Inflammatory macrophage treated with lipopolysaccharide for 4 hours (primary cell): ENCODE measurements around the gene VN1R5.
"Not testable (repeated sequence)": the region's sequence is repeated elsewhere in the genome, so short reads cannot be mapped to it uniquely, and the experiment has no call there.

ENCODE experiments used
- DNase-seq: peaks from one replicate; pipeline ENCODE4 v3.0.0-alpha.2; 2020

The VN1R5 gene

DNA sequence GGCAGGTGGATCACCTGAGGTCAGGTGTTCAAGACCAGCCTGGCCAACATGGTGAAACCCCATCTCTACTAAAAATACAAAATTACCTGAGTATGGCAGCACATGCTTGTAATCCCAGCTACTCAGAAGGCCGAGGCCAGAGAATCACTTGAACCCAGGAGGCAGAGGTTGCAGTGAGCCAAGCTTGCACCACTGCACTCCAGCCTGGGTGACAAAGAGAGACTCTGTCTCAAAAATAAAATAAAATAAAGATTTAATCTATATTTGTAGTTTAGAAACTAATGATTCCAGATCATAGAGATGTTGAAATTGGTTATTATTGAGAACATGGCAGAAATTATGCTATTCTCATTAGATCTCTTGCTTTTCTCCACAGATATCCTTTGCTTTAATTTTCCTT lies at the start of gene VN1R5:
Gene VN1R5 (plus strand): TSS at position 301 of the 400 bp plus-strand sequence.
- not testable (repeated sequence) for DNase-seq

DNA sequence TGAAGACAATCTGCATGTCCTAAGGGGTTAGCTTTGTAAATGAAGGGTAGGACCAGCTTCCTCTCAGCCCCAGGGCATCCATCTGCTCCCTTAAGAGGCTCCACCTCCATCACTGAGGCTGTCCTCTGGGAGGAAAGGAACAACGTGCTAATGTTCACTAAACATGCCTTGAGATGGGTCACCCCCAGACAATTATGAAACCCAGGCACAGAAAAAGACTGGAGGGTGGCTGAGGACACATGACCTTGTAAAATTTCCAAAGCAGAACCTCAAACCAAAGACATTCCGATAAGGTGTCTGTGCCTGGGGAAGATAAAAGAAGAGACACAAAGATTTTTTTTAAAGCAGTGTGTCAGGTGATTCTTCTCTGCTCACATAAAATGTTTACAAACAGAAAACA lies 46.5 kb upstream of the VN1R5 start:
- peak; percentile 45 for DNase-seq

DNA sequence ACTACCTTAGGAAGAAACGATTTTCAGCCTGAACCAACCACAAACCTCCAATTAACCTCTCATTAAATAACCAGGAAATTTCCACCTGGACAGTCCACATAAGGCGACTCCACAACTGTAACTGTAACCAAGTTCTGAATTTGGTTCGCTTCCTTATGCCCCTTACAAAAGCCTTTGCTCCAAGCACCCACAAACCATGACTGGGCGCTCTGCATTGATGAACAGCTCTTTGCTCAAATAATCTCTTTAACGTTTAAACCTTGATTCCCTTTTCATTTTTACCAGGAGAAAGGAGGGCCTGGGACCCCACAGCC lies 45.9 kb upstream of the VN1R5 start:
- DNase-seq = no peak

DNA sequence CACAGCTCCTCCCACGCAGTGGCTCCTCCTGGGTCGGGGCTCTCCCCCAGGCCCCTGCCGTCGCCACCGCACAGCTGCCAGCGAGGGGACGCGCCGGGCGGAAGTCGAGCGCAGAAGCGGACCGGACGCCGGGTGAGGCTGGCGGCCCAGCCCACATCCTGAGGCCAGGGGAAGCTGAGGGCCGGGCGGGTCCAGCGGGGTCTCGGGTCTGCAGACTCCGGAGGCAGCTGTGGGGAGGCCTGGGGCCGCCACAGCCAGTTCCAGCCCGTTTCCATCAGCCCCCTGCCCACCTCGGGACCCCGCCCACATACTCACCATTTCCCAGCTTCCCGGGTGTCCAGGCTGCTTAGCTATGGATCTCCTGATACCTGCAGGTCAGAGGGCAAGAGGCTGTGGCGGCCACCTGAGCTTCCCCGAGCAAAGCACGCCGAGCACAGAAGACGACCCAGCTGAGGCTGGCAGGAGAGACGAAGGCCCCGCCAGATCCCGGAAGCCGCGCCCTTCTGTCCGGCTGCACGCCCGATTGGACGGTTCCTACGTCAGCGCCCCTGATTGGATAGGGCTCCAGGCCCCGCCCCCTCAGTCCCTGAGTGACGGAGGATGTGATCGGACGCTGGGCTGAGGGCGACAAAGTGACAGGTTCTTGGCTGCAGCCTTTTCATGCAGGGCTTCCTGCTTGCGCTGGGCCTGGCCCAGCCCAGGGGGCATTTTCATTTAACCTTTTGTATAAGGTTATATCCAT lies 45.3 kb upstream of the VN1R5 start:
- peak; percentile 98 for DNase-seq

DNA sequence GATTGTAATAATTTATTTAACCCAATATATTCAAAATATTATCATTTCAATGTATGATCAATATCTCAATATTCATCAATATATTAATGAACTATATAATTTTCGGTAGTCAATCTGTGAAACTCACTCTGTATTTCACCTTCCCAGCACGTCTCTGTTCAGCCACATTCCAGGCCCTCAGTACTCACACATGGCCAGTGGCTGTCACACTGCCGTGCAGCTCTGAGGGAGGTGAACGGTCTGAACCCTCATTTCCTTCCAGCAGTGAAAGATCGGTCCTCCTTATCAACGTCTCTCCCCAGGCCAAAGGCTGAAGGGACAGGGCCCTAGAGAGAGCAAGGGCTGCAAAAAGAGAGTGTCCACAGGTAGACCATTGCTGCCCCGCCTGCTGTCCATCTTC lies 44.5 kb upstream of the VN1R5 start:
- DNase-seq = no peak

DNA sequence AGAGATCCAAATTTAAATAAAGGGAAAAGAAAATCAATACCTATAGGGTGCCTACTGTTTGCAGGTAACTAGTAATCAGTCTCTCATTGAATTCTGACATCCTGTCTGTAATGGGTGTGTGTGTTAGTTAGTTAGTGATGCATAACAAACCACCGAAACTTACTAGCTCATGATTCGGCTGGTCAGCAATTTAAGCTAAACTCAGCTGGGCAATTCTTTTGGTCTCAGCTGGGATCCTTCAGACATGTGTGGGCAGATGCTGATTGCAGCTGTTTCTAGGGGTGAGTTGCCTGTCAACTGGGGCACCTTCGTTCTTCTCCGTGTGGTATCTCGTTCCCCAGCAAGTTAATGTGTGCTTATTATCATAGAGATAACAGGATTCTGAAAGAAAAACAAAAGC lies 43.9 kb upstream of the VN1R5 start:
- no peak for DNase-seq

DNA sequence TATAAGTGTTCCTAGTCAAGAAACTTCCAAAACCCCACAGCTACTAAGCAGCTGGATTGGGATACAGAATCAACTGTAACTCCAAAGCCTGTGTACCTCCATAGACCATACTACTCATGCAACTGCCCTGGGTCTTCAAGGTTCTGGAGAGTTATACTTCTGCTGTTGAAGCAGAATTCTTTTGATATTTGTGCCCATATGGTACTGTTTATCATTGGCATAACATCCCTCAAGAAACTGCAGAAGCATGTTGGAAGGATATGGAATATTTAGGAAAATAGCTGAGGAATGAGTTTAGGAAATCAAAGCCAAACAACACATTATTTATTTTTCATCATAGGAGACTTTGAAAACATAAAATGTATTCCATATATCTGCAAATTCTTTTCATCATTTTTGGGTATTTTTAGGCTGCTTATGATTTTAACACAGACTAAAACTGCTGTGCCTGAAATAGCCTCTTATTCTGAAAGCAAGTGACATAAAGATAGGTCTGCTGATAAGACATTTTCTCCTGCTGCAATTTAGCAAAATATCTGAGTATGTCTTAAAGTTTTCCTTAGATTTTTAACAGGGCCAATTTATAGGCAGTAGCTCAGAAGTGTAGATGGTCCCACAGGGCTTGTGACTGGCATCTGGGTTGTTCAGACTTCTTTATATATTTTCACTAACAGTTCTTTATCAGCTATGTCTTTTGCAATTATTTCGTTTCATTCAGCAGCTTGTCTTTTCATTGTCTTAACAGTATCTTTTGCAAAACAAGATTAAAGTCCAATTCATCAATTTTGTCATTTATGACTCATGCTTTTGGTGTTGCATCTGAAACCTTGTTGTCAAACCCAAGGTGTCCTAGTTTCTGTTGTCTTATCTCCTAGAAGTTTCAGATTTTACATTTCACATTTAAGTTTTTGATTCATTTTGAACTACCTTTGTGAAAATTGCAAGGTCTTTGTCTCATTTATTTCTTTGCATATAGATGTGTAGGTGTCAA lies 43.0 kb upstream of the VN1R5 start:
- DNase-seq = no peak

DNA sequence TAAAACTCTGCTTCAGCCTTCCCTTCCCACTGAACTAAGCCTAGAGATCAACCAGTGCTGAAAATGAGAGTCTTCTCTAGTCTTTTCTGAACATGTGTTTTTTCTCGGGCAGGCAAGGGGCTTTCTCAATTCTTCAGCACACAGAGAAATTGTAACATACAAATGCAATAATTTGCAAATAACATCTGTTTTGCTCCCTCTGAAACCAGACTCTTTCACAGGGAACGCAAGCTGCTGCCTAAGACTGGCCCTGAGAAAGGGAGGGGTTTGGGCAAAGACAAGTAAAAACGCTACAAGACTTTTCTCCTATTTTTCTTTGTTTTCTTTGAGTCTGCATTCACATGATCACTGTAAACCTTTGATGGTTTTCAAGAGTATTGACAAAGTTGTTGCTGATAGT lies 39.6 kb upstream of the VN1R5 start:
- DNase-seq = no peak

DNA sequence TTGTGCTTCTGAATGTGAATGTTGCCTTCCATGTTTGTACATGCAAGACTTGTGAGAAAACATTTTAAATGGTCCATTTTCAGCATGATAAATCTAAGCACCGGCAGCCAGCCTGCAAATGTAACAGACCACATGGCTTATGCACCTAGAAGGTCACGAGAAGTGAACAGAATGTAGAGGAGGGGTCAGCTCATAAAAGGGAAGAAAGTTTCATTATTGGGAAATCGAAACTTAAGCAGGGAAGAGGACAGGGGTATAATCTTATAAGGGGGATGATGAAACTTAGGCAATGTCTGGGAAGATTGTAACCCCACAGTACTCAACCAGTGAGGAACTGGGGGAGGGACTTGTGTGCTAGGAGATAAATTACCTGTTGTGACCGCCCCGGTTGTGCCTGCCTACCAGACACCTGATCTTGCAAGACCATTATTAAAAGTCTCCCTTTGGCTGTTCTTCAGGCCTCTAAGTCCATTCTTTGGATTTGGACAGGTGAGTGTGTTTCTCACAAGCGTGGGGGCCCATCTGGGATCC lies 37.7 kb upstream of the VN1R5 start:
- peak; percentile 69 for DNase-seq

DNA sequence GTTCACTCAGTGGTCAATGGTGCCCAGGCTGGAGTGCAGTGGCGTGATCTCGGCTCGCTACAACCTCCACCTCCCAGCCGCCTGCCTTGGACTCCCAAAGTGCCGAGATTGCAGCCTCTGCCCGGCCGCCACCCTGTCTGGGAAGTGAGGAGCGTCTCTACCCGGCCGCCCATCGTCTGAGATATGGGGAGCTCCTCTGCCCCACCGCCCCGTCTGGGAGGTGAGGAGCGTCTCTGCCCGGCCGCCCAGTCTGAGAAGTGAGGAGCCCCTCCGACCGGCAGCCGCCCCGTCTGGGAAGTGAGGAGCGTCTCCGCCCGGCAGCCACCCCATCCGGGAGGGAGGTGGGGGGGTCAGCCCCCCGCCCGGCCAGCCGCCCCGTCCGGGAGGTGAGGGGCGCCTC lies 35.6 kb upstream of the VN1R5 start:
- not testable (repeated sequence) for DNase-seq

DNA sequence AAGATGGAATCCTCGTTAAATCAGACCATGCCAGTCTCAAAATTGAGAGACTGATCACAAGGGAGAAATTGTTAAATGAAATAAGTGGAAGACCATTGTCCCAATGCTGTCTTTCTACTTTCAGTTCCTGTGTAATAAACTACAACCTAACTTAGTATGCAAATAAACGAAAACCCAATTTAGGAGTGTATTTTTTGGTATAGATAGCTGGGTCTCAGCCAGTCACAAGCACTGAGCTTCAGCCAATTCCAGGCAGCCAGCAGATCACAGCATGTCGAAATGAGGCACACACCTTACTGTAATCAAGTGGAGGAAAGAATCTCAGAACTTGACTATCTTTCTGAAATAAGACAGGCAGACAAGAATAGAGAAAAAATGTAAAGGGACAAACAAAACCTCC lies 33.0 kb upstream of the VN1R5 start:
- no peak for DNase-seq

DNA sequence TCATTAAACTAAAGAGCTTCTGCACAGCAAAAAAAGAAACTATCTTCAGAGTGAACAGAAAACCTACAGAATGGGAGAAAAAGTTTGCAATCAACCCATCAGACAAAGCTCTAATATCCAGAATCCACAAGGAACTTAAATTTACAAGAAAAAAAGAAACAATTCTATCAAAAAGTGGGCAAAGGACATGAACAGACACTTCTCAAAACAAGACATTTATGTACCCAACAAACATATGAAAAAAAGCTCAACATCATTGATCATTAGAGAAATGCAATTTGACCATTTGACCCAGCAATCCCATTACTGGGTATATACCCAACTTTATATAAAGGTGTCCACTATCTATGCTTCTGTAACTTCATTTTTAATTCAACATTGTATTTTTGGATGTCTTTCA lies 31.1 kb upstream of the VN1R5 start:
- DNase-seq = no peak

DNA sequence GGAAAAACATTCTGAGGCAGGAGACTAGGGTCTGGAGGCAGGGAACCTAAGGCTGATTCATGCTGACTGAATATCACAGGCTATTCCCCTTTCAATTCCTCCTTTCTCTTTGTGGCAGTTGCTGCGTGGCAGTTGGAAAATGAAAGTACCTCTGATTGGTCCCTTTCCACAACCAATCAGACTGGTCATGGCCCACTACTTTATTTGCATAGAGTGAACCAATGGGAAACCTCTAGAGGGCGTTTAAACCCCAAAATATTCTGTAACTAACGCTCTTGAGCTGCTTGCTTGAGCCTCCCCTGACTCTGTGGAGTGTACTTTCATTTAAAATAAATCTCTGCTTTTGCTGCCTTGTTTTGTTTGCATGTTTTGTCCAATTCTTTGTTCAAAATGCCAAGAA lies 27.7 kb upstream of the VN1R5 start:
- DNase-seq = peak; percentile 81

DNA sequence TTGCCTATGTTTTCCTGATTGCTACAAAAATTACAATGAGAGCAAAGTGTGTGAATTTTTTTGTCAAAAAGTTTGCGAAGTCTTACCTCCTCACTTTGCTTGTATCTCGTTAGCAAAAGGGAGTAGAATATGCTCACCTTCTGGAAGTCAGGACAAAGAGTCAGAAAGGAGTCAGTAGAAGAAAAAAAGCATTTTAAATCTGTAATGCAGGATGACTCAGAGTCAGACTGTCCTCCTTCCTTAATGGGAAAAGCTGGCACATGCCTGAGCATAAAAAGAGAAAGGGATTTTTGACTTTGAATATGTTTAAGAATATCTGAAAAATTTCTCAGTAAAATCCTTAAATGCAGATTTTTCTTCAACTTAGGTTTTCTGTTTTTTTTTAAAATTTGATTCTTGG lies 14.2 kb upstream of the VN1R5 start:
- peak; percentile 15 for DNase-seq

DNA sequence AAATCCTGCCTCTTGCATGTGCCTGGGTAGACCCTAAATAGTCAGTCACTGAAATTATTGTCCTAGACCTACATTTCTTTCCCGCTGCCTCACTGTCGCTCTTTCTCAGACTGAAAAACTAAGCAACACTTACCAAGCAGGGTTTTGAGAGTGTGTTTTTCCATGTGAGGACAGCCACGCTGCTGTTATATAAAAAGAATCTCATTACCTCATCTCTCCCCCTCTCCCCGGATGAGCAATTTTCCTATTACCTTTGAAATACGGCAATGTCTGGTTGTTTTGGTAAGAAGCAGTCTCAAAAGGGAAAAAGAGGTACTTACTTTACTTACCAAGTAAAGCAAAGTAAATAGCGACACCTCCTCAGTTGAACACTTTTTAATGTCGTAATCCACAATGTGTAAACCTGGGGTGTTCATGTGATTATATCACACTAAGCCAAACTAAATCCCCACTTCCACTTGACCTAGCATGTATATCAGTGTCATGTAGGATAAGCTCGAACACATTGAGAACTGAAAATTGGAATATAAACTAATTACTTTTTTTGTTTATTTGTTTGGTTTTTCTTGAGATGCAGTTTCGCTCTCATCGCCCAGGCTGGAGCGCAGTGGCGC lies 12.2 kb upstream of the VN1R5 start:
- no peak for DNase-seq

DNA sequence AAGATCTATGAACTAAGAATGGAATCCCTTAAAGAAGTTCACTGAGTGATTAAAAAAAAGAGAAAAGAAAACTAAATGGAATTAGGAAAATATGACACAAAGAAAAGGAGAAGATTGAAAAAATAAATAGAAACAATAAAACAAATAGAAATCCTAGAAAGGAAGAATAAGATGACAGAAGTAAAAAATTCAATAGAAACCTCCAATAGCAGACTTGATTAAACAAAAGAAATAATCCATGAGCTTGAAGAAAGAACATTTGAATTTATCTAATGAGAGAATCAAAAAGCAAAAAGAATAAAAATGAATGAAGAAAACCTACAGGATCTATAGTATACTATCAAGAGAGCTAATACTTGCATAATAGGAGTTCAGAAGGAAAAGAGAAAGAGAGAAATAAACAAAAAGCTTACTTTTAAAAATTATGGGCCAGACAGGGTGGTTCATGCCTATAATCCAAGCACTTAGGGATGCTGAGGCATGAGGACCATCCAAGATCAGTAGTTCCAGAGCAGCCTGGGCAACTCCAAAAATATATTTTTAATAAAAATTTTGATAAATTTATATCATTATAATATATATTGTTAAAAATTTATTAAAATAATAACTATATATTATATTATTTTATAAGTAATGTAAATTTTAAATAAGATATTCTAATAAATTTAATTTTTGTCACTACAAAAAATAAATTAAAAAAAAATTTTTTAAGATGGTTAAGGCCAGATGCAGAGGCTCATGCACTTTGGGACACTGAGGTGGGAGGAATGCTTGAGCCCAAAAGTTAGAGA lies 9.4 kb upstream of the VN1R5 start:
- no peak for DNase-seq

DNA sequence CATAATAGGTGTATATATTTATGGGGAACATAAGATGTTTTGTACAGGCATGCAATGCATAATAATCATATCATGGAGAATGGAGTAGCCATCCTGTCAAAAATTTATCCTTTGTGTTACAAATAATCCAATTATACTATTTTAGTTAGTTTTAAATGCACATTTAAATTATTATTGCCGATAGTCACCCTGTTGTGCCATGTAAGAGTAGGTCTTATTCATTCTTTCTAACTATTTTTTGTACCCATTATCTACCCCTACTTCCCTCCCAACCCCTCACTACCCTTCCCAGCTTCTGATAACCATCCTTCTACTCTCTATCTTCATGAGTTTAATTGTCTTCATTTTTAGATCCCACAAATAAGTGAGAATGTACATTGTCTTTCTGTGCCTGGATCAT lies 8.3 kb upstream of the VN1R5 start:
- DNase-seq = no peak

DNA sequence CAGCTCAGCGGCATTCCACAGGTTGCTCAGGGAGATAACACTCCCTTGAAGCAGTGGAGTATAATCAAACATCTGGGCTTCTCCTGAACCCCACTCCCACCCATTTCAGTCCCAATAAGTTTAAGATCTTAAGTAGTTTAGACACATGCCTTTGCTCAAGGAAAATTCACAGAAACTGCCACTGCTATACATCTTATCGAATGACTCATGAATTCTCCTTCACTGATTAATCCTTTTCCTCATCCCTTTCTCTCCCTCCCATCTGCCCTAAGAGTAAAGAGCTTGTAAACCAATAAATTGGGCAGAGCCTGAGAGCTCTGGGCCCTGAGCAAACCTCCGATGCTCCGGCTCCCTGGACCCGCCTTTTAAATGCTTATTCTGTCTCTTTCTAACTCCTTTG lies 10.2 kb downstream of the VN1R5 start:
- no peak for DNase-seq

DNA sequence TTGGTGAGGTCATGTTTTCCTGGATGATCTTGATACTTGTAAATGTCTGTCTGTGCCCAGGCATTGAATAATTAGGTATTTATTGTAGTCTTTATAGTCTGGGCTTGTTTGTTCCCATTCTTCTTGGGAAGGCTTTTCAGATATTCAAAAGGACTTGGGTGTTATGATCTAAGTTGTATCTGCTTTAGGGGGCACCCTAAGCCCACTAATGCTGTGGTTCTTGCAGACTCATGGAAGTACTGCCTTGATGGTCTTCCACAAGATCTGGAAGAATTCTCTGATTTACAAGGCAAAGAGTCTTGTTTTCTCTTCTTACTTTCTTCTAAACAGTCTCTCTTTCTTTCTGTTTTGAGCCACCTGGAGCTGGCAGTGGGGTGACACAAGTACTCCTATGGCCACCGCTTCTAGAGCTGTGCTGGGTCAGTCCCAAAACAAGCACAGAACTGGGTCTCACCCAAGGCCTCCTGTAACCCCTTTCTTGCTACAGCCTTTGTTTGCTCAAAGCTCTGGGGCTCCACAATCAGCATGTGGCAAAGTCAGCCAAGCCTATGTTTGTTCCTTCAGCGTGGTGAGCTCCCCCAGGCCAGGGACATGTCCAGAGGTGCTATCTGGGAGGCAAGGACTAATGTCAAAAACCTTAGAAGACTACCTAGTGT lies 12.6 kb downstream of the VN1R5 start:
- DNase-seq = peak; percentile 1

DNA sequence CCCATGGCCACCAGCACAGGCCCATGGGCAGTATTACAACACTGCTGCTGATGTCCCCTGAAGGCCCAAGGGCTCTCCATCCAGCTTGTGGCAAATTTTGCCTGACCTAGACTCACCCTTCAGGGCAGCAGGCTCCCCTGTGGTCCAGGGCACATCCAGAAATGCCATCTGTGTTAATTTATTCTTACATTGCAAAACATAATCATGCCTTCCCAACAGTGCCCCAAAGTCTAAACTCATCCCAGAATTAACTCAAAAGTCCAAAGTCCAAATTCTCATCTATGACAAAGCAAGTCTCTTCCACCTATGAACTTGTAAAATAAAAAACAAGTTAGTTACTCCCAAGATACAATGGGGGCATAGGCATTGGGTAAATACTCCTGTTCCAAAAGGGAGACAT lies 13.3 kb downstream of the VN1R5 start:
- no peak for DNase-seq

DNA sequence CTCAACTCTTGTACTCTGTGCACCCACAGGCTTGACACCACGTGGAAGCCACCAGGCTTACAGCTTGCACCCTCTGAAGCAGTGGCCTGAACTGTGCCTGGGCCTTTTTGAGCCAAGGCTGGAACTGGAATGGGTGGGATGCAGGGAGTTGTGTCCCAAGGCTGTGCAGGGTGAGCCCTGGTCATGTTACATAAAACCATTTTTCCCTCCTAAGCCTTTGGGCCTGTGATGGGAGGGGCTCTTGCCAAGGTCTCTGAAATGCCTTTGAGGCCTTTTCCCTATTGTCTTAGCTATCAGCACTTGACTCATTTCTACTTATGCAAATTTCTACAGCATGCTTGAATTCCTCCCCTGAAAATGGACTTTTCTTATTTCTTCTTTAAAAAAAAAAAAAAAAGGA lies 14.1 kb downstream of the VN1R5 start:
- no peak for DNase-seq

DNA sequence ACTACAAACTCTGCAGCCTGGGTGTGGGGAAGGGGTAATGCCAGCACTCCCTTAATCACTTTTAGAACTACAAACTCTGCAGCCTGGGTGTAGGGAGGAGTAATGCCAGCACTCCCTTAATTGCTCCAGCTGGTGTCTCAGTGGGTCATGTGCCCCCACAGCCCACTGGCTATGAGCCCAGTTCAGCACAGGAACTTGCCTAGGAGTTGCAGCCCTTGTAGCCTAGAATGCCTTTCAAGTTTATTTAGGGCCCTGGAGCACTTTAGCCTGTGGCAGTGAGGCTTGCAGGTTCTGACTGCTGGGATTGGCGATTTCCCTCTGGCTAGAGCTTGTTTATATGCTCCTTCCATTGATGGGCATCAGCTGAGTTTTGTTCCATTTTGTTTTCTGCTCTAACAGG lies 17.1 kb downstream of the VN1R5 start:
- no peak for DNase-seq
